ENCODE measurements around the gene AP4B1. TPM values are rescaled to one million over a fixed set of nuclear protein-coding genes. Genes with fewer than 3 reads are reported as not detected.
A peak's percentile ranks its signal among the peaks of the same experiment; 100 is the strongest.
"Not testable (repeated sequence)": the region's sequence is repeated elsewhere in the genome, so short reads cannot be mapped to it uniquely, and the experiment has no call there.

Gene AP4B1
- total RNA-seq, 2 donors from 2014 or later, result 58.9 to 71.6 TPM

DNA sequence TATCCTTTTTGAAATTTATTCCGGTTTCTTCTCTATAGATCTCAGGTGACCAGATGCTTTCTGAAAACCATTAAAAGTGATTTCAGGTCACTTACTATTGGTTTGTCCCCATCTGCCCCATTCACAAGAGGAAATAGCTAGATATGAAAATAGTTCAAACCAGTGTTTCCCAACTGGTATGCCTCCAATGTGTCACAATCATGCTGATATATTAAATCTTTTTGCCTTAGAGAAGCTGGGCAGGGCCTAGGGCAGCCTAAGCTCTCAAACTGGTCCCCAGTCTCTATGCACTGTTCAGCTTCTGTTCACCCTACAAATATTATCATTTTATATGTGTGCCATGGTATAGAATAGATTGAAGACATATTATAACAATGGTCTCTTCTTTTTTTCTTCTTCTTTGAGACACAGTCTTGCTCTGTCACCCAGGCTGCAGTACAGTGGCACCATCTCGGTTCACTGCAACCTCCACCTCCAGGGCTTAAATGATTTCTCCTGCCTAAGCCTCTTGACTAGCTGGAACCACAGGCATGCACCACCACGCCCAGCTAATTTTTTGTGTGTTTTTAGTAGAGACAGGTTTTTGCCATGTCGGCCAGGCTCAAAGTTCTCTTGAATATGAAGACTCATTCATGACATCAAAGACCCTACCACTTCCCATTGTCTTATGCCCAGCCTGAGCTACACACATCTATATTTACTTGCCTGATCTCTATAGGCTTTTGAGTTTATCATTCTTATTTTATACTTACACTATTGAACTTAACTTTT is 48.8 kb downstream of the AP4B1 start:
- Mint-ChIP-seq H3K9me3 (no peaks in the 10 kb centered on the region), H3K27ac (peak overlapping the region in 1 of 2 donors; percentile 12), H3K36me3 (peaks cover 21 to 44% of the 10 kb centered on the region in 2 donors)
- DNase-seq (ENCODE audit: low spot score in 2 of 2), result no peak
- no peak for ATAC-seq

DNA sequence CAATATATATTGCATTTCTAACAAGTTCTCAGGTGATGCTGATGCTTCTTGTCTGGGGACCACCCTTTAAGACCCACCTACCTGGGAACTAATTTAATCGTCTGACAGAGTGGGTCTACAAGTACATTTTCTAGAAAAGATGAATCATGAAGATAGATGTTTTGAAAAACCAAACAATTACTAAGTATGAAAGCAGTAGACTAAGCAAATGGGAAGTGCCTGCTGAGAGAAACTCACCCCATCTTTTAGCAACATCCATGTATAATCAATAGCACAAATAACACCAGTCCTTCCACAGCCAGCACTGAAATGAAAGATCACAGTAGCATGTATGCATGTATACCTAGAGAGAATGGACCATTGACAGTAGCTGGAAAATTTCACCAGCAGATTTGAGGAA is 50.4 kb downstream of the AP4B1 start:
- peaks cover 21 to 40% of the 10 kb centered on the region in 2 donors for H3K36me3 Mint-ChIP-seq
- H3K9me3 Mint-ChIP-seq, result no peaks in the 10 kb centered on the region
- peak in 1 of 2 donors; percentile 66 for ATAC-seq
- no peak overlapping the region for H3K27ac Mint-ChIP-seq
- no peak for DNase-seq (ENCODE audit: low spot score in 2 of 2)

DNA sequence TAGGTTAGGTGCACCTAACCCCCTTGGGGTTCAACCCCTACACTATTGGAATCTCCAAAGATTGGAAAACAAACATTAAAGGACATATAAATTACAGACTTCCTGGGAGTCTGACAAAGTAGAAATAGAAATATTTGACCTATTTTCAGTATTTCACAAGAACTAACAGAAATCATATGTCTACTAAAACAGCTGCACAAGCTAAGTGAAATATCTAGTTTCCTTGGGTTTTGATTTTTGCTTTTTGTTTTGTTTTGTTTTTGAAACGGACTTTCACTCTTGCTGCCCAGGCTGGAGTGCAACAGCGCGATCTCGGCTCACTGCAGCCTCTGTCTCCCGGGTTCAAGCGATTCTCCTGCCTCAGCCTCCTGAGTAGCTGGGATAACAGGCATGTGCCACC is 51.9 kb downstream of the AP4B1 start:
- not testable (repeated sequence) for ATAC-seq
- H3K36me3 Mint-ChIP-seq, result peaks cover 19 to 44% of the 10 kb centered on the region in 2 donors

DNA sequence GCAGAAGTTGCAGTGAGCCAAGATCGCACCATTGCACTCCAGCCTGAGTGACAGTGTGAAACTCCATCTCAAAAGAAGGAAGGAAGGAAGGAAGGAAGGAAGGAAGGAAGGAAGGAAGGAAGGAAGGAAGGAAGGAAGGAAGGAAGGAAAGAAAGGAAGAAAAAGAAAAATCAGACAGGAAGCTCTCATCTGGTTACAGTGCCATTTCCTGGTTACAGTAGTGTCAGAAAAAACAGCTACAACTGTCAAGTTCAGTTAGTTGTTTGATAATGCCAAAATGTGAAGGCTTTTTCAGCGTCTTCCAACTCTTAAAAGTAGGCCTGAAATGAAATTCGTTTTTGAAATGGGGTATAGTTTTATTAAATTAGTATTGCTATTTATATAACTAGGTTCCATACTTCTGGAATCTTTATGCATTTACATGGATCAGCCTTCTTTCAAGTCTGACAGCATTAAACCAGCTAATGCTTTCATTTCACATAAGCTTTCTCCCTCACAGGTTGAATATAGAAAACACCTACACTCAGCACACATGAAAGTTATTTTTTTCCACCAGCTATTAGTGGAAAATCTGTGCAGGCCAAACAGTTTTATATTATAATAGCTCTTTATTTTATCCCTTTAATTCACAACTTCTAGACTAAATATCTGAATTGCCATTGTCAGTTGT is 54.3 kb downstream of the AP4B1 start:
- Mint-ChIP-seq H3K36me3 (peaks cover 17 to 49% of the 10 kb centered on the region in 2 donors), H3K27ac (peak overlapping the region in 1 of 2 donors; percentile 40), H3K9me3 (peaks cover 0 to 4% of the 10 kb centered on the region in 2 donors)
- ATAC-seq (no peak), DNase-seq (ENCODE audit: low spot score in 2 of 2) (no peak)

More for the DNA sequence above, 51.9 kb downstream of the AP4B1 start:
- not testable (repeated sequence) for DNase-seq (ENCODE audit: low spot score in 2 of 2); H3K27ac Mint-ChIP-seq; H3K9me3 Mint-ChIP-seq

DNA sequence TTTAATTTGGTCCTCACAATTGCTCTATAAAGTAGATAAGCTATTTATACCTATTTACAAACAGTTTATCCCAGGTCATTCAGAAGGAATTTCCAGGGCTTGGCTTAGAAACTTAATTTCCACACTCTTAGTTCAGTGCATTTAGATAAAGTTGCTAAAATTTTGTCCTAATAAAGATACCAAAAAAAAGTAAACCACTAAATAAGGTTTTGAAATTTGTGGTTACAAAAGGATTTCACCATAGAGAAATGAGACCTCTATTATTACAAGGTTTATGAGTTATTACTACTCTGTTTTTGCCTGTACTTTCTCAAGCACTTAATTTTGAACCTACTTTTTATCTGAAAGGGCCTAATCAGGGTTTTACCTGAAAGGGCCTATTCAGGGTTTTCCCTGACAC is 55.5 kb downstream of the AP4B1 start:
- DNase-seq (ENCODE audit: low spot score in 2 of 2) (no peak), ATAC-seq (no peak)
- Mint-ChIP-seq H3K27ac (no peak overlapping the region), H3K9me3 (peaks cover 0 to 4% of the 10 kb centered on the region in 2 donors), H3K36me3 (peaks cover 11 to 38% of the 10 kb centered on the region in 2 donors)

DNA sequence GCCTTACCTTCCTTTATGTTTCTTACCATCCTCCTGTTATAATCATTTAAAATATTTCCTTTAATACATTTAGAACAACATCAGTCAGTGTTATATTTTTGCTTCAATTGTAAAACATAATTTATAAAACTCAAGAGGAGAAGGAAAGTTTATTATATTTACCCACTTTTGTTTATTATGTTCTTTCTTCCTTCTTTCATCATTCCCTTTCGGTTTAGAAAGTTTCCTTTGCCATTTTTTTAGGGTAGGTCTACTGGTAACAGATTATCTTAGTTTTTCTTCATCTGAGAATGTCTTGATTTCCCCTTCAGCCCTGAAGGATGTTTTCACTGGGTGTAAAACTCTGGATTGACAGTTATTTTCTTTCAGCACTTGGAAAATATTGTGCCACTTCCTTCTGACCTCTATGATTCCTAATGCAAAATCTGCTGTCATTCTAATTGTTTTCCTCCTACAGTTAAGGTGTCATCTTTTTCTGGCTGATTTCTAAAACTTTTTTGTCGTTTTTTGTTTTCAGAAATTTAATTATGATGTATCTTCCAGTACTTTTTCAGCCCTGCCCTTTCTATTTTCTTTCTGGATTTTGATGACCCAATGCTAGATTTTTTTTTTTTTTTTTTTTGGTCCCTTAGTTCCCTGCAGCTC is 58.1 kb downstream of the AP4B1 start:
- DNase-seq (ENCODE audit: low spot score in 2 of 2) (no peak), ATAC-seq (no peak)
- no peak overlapping the region for H3K27ac Mint-ChIP-seq
- peaks cover 11 to 46% of the 10 kb centered on the region in 2 donors for H3K36me3 Mint-ChIP-seq
- H3K9me3 Mint-ChIP-seq, result peaks cover 0 to 4% of the 10 kb centered on the region in 2 donors

Other genes with a start within 250 kb of the AP4B1 start
- gene PHTF1, start 145.3 kb downstream of the AP4B1 start, total RNA-seq, result 10 to 100 TPM; 17.0 to 24.5 TPM
- 10 to 100 TPM; 21.6 to 28.3 TPM for gene RSBN1, start 92.3 kb downstream of the AP4B1 start, total RNA-seq
- gene PTPN22, start 33.1 kb downstream of the AP4B1 start, total RNA-seq, result 10 to 100 TPM; 54.4 to 55.3 TPM
- gene BCL2L15, start 17.2 kb downstream of the AP4B1 start, total RNA-seq, result 1 to 10 TPM; 1.1 to 1.3 TPM
- 10 to 100 TPM; 15.9 to 21.8 TPM for gene DCLRE1B, start 527 bp upstream of the AP4B1 start, total RNA-seq
- 10 to 100 TPM; 43.7 to 75.8 TPM for gene HIPK1, start 24.5 kb upstream of the AP4B1 start, total RNA-seq
- gene OLFML3, start 74.7 kb upstream of the AP4B1 start, total RNA-seq, result under 1 TPM; 0.33 to 0.64 TPM
- under 1 TPM in 1 of 2 donors, not detected in 1; 0.11 TPM for gene SYT6, start 249.1 kb upstream of the AP4B1 start, total RNA-seq

Measured in activated naive CD4-positive, alpha-beta T cell treated with anti-CD3 and anti-CD28 coated beads, Interleukin-2, amount 50 U/mL, for 72 hours (primary cell).